GM12872 (cell line): ENCODE results near the gene RCAN3.
A peak's percentile ranks its signal among the peaks of the same experiment; 100 is the strongest.

Experiments used
- CTCF ChIP-seq: IDR thresholded peaks from 3 replicates; pipeline ENCODE4 v1.5.1; 2011; ENCODE audit warnings: low read depth, mild to moderate bottlenecking, low read length, moderate library complexity; ENCODE audit not compliant: insufficient read depth

The RCAN3 gene

GRCh38 chr1:24541711-24542346 lies 39.2 kb downstream of the RCAN3 start:
- peak; percentile 62; the same call in 2 of the 3 replicates for TF ChIP-seq CTCF

- TF ChIP-seq CTCF: no peak
Observed at GRCh38 chr1:24544239-24544638, 41.6 kb downstream of the RCAN3 start.

- no peak for TF ChIP-seq CTCF
Observed at GRCh38 chr1:24545662-24546061, 43.0 kb downstream of the RCAN3 start.

- no peak for TF ChIP-seq CTCF
Observed at GRCh38 chr1:24547195-24547594, 44.6 kb downstream of the RCAN3 start.

- TF ChIP-seq CTCF: no peak
Observed at GRCh38 chr1:24548070-24548469, 45.4 kb downstream of the RCAN3 start.

- no peak for TF ChIP-seq CTCF
Observed at GRCh38 chr1:24551290-24551959, 48.8 kb downstream of the RCAN3 start.

GRCh38 chr1:24551960-24552571 lies 49.4 kb downstream of the RCAN3 start:
- TF ChIP-seq CTCF: no peak
